CD8-positive, alpha-beta memory T cell (primary cell): ENCODE measurements around the gene ZWILCH. TPM values are rescaled to one million over a fixed set of nuclear protein-coding genes. Genes with fewer than 3 reads are reported as not detected.

ENCODE experiments used
- CTCF ChIA-PET: fragments of 350-600 bp; sonication (Branson Sonifier 250); formaldehyde crosslinking; loops from one replicate; lab custom pipeline; 2021; ENCODE audit warnings: antibody characterized with exemption; lab: Charles Lee
- POLR2A ChIA-PET: fragments of 350-600 bp; sonication (Branson Sonifier 250); formaldehyde crosslinking; loops from one replicate; lab custom pipeline; 2021; ENCODE audit warnings: antibody characterized with exemption; lab: Charles Lee
- DNase-seq, 5 donors: peaks; one replicate each; pipeline versions ENCODE4 v3.0.0 to v3.0.0-alpha.2; 2020 to 2022; ENCODE audit warnings: mixed read lengths in 1 of 5
- H3K27ac ChIP-seq: one replicate; pipeline ENCODE4 v1.7.0; 2013; ENCODE audit warnings: low read depth, mild to moderate bottlenecking, low read length, moderate library complexity
- H3K27me3 ChIP-seq: 2 replicates; pipeline ENCODE4 v1.7.0; 2013; ENCODE audit warnings: low read length, mild to moderate bottlenecking; ENCODE audit not compliant: insufficient read depth, poor library complexity, severe bottlenecking
- H3K36me3 ChIP-seq: 2 replicates; pipeline ENCODE4 v1.7.0; 2013; ENCODE audit warnings: mild to moderate bottlenecking, low read length, moderate library complexity; ENCODE audit not compliant: insufficient read depth
- H3K4me1 ChIP-seq: 2 replicates; pipeline ENCODE4 v1.7.0; 2013; ENCODE audit warnings: mild to moderate bottlenecking, low read length, moderate library complexity; ENCODE audit not compliant: insufficient read depth
- H3K4me3 ChIP-seq: 2 replicates; pipeline ENCODE4 v1.7.0; 2013; ENCODE audit warnings: mild to moderate bottlenecking, low read length
- H3K9me3 ChIP-seq: 2 replicates; pipeline ENCODE4 v1.7.0; 2013; ENCODE audit warnings: mild to moderate bottlenecking, low read length
- H3K27ac Mint-ChIP-seq, 8 donors: one replicate each; pipeline ENCODE4 v1.8.0; 2020 to 2021; ENCODE audit warnings: mixed read lengths in 8 of 8, mild to moderate bottlenecking in 6 of 8, inconsistent platforms in 3 of 8, moderate library complexity in 3 of 8
- H3K27me3 Mint-ChIP-seq, 2 donors: one replicate each; pipeline ENCODE4 v1.8.0; 2020 to 2021; ENCODE audit warnings: mixed read lengths in 2 of 2, mild to moderate bottlenecking in 1 of 2, moderate library complexity in 1 of 2
- H3K36me3 Mint-ChIP-seq, 3 donors: one replicate each; pipeline ENCODE4 v1.8.0; 2020 to 2021; ENCODE audit warnings: mixed read lengths in 3 of 3, inconsistent platforms in 1 of 3, mild to moderate bottlenecking in 1 of 3
- H3K4me1 Mint-ChIP-seq, 3 donors: one replicate each; pipeline ENCODE4 v1.8.0; 2020 to 2021; ENCODE audit warnings: mixed read lengths in 3 of 3, inconsistent platforms in 1 of 3, mild to moderate bottlenecking in 1 of 3
- H3K4me3 Mint-ChIP-seq, 7 donors: one replicate each; pipeline ENCODE4 v1.8.0; 2020 to 2021; ENCODE audit warnings: mixed read lengths in 7 of 7, mild to moderate bottlenecking in 6 of 7, moderate library complexity in 4 of 7, inconsistent platforms in 2 of 7
- H3K9me3 Mint-ChIP-seq, 5 donors: one replicate each; pipeline ENCODE4 v1.8.0; 2020 to 2022; ENCODE audit warnings: mixed read lengths in 5 of 5, mild to moderate bottlenecking in 3 of 5, moderate library complexity in 2 of 5, inconsistent platforms in 1 of 5
- polyA plus RNA-seq: library from polyadenylated mRNA; unstranded; fragments of 300-500 nt; fragmentation: Illumina TruSeq; gene quantifications from one replicate; pipeline ENCODE4 v1.2.3, GENCODE V29; 2021
- total RNA-seq, 2 experiments: library from RNA; stranded (reverse); gene quantifications; one replicate each; pipeline ENCODE4 v1.2.3, GENCODE V29; 2021

Gene ZWILCH
- total and polyA plus RNA-seq, 3 experiments from 2014 or later: 10.8 to 43.8 (median 35.8) TPM

GRCh38 chr15:66514586-66514985, 9.5 kb downstream of the ZWILCH start:
- Mint-ChIP-seq H3K27me3 (no peaks in the 10 kb centered on the region), H3K4me3 (no peak overlapping the region), H3K36me3 (peaks cover 4 to 35% (median 7%) of the 10 kb centered on the region in 3 donors), H3K9me3 (no peaks in the 10 kb centered on the region), H3K27ac (no peak overlapping the region), H3K4me1 (no peaks in the 10 kb centered on the region)
- Histone ChIP-seq H3K27me3 (no peaks in the 10 kb centered on the region), H3K4me3 (no peak overlapping the region), H3K9me3 (no peaks in the 10 kb centered on the region), H3K27ac (no peak overlapping the region), H3K4me1 (no peaks in the 10 kb centered on the region), H3K36me3 (peaks cover 5% of the 10 kb centered on the region)
- no peak for DNase-seq
- POLR2A ChIA-PET: no interaction called here
- CTCF ChIA-PET: interaction anchor here (0.8 to 1.6 kb wide), 2 partner anchors 9 to 17 kb away, joined by 3 read pairs; partner anchors contain the start of genes SNAPC5 and ZWILCH

GRCh38 chr15:66515901-66516322, 10.8 kb downstream of the ZWILCH start:
- Histone ChIP-seq H3K27me3 (no peaks in the 10 kb centered on the region), H3K4me3 (no peak overlapping the region), H3K4me1 (no peaks in the 10 kb centered on the region), H3K27ac (no peak overlapping the region), H3K36me3 (peaks cover 5% of the 10 kb centered on the region), H3K9me3 (no peaks in the 10 kb centered on the region)
- ChIA-PET POLR2A (no interaction called here), CTCF (no interaction called here)
- H3K27ac Mint-ChIP-seq: no peak overlapping the region
- H3K27me3 Mint-ChIP-seq: no peaks in the 10 kb centered on the region
- no peaks in the 10 kb centered on the region for H3K9me3 Mint-ChIP-seq
- no peak overlapping the region for H3K4me3 Mint-ChIP-seq
- peaks cover 4 to 40% (median 7%) of the 10 kb centered on the region in 3 donors for H3K36me3 Mint-ChIP-seq
- no peak for DNase-seq
- H3K4me1 Mint-ChIP-seq: no peaks in the 10 kb centered on the region

GRCh38 chr15:66523926-66524325, 18.8 kb downstream of the ZWILCH start:
- no peaks in the 10 kb centered on the region for H3K27me3 Mint-ChIP-seq
- DNase-seq: no peak
- no peaks in the 10 kb centered on the region for H3K36me3 ChIP-seq
- no peaks in the 10 kb centered on the region for H3K9me3 Mint-ChIP-seq
- no peak overlapping the region for H3K27ac Mint-ChIP-seq
- no peak overlapping the region for H3K27ac ChIP-seq
- H3K4me3 Mint-ChIP-seq: no peak overlapping the region
- no peaks in the 10 kb centered on the region for H3K27me3 ChIP-seq
- no peak overlapping the region for H3K4me3 ChIP-seq
- H3K9me3 ChIP-seq: no peaks in the 10 kb centered on the region
- peaks cover 5 to 59% (median 7%) of the 10 kb centered on the region in 3 donors for H3K36me3 Mint-ChIP-seq
- H3K4me1 ChIP-seq: no peaks in the 10 kb centered on the region
- ChIA-PET CTCF (interaction anchor here (0.9 to 1.3 kb wide), 2 partner anchors 19 to 25 kb away, joined by 3 to 4 read pairs; partner anchors contain the start of gene ZWILCH), POLR2A (no interaction called here)
- H3K4me1 Mint-ChIP-seq: peaks cover 0 to 1% (median 0%) of the 10 kb centered on the region in 3 donors

GRCh38 chr15:66524838-66525237, 19.7 kb downstream of the ZWILCH start:
- ChIA-PET POLR2A (no interaction called here), CTCF (interaction anchor here (0.9 to 1.3 kb wide), 2 partner anchors 19 to 26 kb away, joined by 3 to 4 read pairs; partner anchors contain the start of gene ZWILCH)
- Mint-ChIP-seq H3K4me1 (peaks cover 0 to 1% (median 0%) of the 10 kb centered on the region in 3 donors), H3K9me3 (no peaks in the 10 kb centered on the region), H3K36me3 (peaks cover 9 to 64% (median 14%) of the 10 kb centered on the region in 3 donors), H3K27ac (peak overlapping the region in 3 of 8 donors; percentile 62 to 83 (median 79)), H3K27me3 (no peaks in the 10 kb centered on the region), H3K4me3 (no peak overlapping the region)
- peaks cover 3% of the 10 kb centered on the region for H3K36me3 ChIP-seq
- H3K4me3 ChIP-seq: no peak overlapping the region
- H3K9me3 ChIP-seq: no peaks in the 10 kb centered on the region
- H3K4me1 ChIP-seq: no peaks in the 10 kb centered on the region
- no peak for DNase-seq
- H3K27me3 ChIP-seq: no peaks in the 10 kb centered on the region
- H3K27ac ChIP-seq: no peak overlapping the region

GRCh38 chr15:66535056-66535455, 29.9 kb downstream of the ZWILCH start:
- Histone ChIP-seq H3K36me3 (no peaks in the 10 kb centered on the region), H3K4me1 (no peaks in the 10 kb centered on the region), H3K4me3 (no peak overlapping the region), H3K27me3 (no peaks in the 10 kb centered on the region), H3K9me3 (no peaks in the 10 kb centered on the region), H3K27ac (no peak overlapping the region)
- CTCF ChIA-PET: no interaction called here
- H3K27me3 Mint-ChIP-seq: no peaks in the 10 kb centered on the region
- H3K27ac Mint-ChIP-seq: no peak overlapping the region
- DNase-seq: no peak
- POLR2A ChIA-PET: no interaction called here
- H3K4me3 Mint-ChIP-seq: no peak overlapping the region
- H3K4me1 Mint-ChIP-seq: no peaks in the 10 kb centered on the region
- peaks cover 12 to 54% (median 17%) of the 10 kb centered on the region in 3 donors for H3K36me3 Mint-ChIP-seq
- H3K9me3 Mint-ChIP-seq: no peaks in the 10 kb centered on the region

- Mint-ChIP-seq H3K36me3 (peaks cover 19 to 41% (median 24%) of the 10 kb centered on the region in 3 donors), H3K4me3 (no peak overlapping the region), H3K27ac (no peak overlapping the region), H3K4me1 (no peaks in the 10 kb centered on the region), H3K9me3 (no peaks in the 10 kb centered on the region), H3K27me3 (no peaks in the 10 kb centered on the region)
- Histone ChIP-seq H3K36me3 (peaks cover 9% of the 10 kb centered on the region), H3K27me3 (no peaks in the 10 kb centered on the region), H3K4me1 (no peaks in the 10 kb centered on the region), H3K4me3 (no peak overlapping the region), H3K27ac (no peak overlapping the region), H3K9me3 (no peaks in the 10 kb centered on the region)
- DNase-seq: no peak
- ChIA-PET CTCF (no interaction called here), POLR2A (no interaction called here)
These were observed 37.8 kb downstream of the ZWILCH start for GRCh38 chr15:66542896-66543295.

- ChIA-PET CTCF (no interaction called here), POLR2A (no interaction called here)
- Histone ChIP-seq H3K27me3 (no peaks in the 10 kb centered on the region), H3K36me3 (peaks cover 9% of the 10 kb centered on the region), H3K4me1 (no peaks in the 10 kb centered on the region), H3K4me3 (no peak overlapping the region), H3K9me3 (no peaks in the 10 kb centered on the region), H3K27ac (no peak overlapping the region)
- Mint-ChIP-seq H3K4me3 (no peak overlapping the region), H3K36me3 (peaks cover 11 to 36% (median 21%) of the 10 kb centered on the region in 3 donors), H3K27ac (no peak overlapping the region), H3K27me3 (no peaks in the 10 kb centered on the region), H3K4me1 (no peaks in the 10 kb centered on the region), H3K9me3 (no peaks in the 10 kb centered on the region)
- no peak for DNase-seq
These were observed 40.1 kb downstream of the ZWILCH start for GRCh38 chr15:66545255-66545654.

GRCh38 chr15:66555685-66556084, 50.6 kb downstream of the ZWILCH start:
- no peak for DNase-seq
- H3K27me3 Mint-ChIP-seq: no peaks in the 10 kb centered on the region
- ChIA-PET CTCF (no interaction called here), POLR2A (no interaction called here)
- no peaks in the 10 kb centered on the region for H3K9me3 Mint-ChIP-seq
- Histone ChIP-seq H3K4me1 (no peaks in the 10 kb centered on the region), H3K9me3 (no peaks in the 10 kb centered on the region), H3K27me3 (no peaks in the 10 kb centered on the region), H3K4me3 (no peak overlapping the region), H3K36me3 (no peaks in the 10 kb centered on the region), H3K27ac (no peak overlapping the region)
- no peak overlapping the region for H3K27ac Mint-ChIP-seq
- H3K4me1 Mint-ChIP-seq: no peaks in the 10 kb centered on the region
- H3K36me3 Mint-ChIP-seq: peaks cover 4 to 6% (median 5%) of the 10 kb centered on the region in 3 donors
- H3K4me3 Mint-ChIP-seq: no peak overlapping the region
